Measurements from ENCODE around the gene TRMT1L. TPM values are rescaled to one million over a fixed set of nuclear protein-coding genes. Genes with fewer than 3 reads are reported as not detected.

Gene TRMT1L, protein sequence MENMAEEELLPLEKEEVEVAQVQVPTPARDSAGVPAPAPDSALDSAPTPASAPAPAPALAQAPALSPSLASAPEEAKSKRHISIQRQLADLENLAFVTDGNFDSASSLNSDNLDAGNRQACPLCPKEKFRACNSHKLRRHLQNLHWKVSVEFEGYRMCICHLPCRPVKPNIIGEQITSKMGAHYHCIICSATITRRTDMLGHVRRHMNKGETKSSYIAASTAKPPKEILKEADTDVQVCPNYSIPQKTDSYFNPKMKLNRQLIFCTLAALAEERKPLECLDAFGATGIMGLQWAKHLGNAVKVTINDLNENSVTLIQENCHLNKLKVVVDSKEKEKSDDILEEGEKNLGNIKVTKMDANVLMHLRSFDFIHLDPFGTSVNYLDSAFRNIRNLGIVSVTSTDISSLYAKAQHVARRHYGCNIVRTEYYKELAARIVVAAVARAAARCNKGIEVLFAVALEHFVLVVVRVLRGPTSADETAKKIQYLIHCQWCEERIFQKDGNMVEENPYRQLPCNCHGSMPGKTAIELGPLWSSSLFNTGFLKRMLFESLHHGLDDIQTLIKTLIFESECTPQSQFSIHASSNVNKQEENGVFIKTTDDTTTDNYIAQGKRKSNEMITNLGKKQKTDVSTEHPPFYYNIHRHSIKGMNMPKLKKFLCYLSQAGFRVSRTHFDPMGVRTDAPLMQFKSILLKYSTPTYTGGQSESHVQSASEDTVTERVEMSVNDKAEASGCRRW
- total RNA-seq: 16.9 and 18.2 TPM in 2 replicates

DNA sequence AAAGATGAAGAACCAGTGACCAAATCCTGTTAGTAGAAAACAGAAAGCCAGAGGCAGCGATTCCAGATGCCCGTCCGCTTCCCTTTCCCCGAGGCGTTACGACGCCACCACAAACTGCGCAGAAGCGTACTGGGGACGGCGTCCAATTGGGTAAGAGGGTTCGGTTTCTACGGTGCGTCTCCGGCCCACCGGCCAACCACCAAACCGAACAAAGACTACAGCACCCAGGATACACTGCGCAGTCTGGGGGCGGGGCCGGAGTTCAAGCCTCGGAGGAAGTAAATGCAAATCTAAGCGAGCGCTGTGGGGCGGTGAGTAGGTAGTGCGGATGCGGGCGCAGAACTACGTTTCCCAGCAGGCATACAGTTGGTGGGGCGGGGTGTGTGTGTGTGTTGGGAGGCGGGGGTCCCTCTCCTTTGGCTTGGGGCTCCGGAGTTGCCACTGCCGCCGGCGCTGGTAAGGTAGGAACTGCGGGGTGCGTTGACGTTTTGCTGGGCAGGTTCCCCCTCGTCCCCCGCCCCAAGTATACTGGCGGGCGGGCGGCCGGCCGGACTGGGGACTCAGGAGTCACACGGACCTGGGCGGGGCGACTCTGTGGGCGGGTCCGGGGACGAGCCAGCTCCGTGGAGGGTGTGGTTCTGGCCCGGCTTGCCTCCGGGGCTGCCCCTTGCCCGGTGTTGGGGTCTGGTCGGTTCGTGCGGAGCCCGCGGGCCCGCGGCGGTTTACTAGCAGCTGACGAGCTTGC is at the start of gene TRMT1L, which contains the start of gene SWT1:
Gene TRMT1L, minus strand, starts transcription at position 100 of the 745 bp plus-strand sequence. CDS start 241 bp downstream, outside the sequence.
Gene SWT1, plus strand, starts transcription at position 314 of the 745 bp plus-strand sequence. CDS start 3,675 bp downstream, outside the sequence.

Other genes with a start within 250 kb of the TRMT1L start
- gene NIBAN1, start 182.4 kb downstream of the TRMT1L start, total RNA-seq: 71.7 and 85.6 TPM in 2 replicates
- 19.8 and 21.7 TPM in 2 replicates for gene RNF2, start 111.4 kb downstream of the TRMT1L start, total RNA-seq
- gene SWT1, start 214 bp upstream of the TRMT1L start, total RNA-seq: 4.0 and 4.1 TPM in 2 replicates
- 23.9 and 45.5 TPM in 2 replicates for gene IVNS1ABP, start 160.3 kb upstream of the TRMT1L start, total RNA-seq